ENCODE results near the gene LMX1A.

- TF ChIP-seq RARB (CRISPR knock-in tag; IDR thresholded peaks at IDR 0.05) (no peak), PATZ1 (CRISPR knock-in tag; IDR thresholded peaks at IDR 0.05; ENCODE audit: borderline replicate concordance) (no peak)
Observed at GRCh38 chr1:165257969-165258459, 98.5 kb downstream of the LMX1A start.
